GM19035 (cell line): ENCODE measurements around the gene LRGUK.
"Not testable (repeated sequence)": the region's sequence is repeated elsewhere in the genome, so short reads cannot be mapped to it uniquely, and the experiment has no call there.

Experiments used
- ATAC-seq: cut with Tn5 transposase; IDR thresholded peaks from one replicate; pipeline ENCODE4 v1.9.1; 2021; ENCODE audit not compliant: unreplicated experiment

The LRGUK gene, protein sequence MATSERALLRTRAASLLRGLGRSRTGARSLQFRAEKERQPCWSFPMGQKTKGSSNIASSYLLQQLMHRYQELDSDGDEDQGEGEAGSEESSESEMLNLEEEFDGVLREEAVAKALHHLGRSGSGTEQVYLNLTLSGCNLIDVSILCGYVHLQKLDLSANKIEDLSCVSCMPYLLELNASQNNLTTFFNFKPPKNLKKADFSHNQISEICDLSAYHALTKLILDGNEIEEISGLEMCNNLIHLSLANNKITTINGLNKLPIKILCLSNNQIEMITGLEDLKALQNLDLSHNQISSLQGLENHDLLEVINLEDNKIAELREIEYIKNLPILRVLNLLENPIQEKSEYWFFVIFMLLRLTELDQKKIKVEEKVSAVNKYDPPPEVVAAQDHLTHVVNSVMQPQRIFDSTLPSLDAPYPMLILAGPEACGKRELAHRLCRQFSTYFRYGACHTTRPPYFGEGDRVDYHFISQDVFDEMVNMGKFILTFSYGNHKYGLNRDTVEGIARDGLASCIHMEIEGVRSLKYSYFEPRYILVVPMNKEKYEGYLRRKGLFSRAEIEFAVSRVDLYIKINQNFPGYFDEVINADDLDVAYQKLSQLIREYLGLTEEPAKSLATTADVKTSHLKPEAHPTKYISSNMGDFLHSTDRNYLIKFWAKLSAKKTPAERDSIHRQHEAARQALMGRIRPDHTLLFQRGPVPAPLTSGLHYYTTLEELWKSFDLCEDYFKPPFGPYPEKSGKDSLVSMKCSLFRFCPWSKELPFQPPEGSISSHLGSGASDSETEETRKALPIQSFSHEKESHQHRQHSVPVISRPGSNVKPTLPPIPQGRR

DNA sequence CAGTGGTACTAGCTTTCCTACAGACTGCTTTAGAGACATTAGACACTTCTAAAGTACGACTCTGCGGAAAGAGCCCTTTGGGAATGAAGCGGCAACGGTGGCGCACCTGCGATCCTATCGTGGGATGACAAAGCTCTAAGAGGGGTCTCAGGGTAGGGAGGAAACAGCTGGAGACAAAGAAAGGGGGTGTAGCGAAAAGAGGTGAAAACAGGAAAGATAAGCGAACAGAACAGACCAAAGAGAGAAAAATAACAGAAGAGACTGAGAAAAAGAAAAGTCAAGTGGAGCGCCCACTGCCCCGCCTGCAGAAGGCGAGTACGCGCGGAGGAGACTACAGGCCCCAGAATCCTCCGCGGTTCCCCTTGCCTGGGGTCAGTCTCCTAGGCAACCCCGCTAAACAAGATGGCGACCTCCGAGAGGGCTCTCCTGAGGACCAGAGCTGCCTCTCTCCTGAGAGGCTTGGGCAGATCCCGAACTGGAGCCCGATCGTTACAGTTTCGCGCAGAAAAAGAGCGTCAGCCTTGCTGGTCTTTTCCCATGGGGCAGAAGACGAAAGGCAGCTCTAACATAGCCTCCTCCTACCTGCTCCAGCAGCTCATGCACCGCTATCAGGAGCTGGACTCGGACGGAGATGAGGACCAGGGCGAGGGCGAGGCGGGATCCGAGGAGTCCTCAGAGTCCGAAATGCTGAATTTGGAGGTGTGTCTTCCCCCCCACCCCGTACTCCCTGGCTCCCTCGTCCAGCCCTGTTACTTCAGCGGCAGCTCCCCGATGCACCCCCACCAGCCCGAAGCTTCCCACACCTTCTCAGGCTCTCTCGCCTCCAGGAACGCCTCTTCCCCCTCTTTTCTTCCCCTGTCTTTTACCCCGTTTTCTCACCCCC is at the start of gene LRGUK:
Gene LRGUK (plus strand): TSS at position 375 of the 883 bp plus-strand sequence. CDS start 28 bp downstream, at position 403.
- ATAC-seq = peak; percentile 100

- ATAC-seq = not testable (repeated sequence)
Measured at GRCh38 chr7:134077560-134077959, 49.6 kb upstream of the LRGUK start.

GRCh38 chr7:134078991-134079390 is 48.1 kb upstream of the LRGUK start:
- ATAC-seq = no peak

DNA sequence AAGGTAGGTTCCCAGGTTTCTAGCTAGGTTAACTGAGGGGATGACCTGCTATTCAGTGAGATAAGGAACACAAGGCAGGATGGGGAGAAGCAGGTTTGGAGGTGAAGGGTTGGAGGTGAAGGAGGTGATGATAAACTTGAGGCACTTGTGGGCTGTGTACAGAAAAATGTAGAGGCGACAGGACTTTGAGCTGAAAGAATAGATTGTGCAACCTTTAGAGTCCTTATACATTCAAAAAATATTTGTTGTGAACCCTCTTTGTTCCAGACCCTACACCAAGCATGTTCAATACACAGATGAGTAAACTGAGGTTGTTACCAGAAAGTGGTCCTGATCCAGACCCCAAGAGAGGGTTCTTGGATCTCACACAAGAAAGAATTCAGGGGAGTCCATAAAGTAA is 45.4 kb upstream of the LRGUK start:
- ATAC-seq = no peak

DNA sequence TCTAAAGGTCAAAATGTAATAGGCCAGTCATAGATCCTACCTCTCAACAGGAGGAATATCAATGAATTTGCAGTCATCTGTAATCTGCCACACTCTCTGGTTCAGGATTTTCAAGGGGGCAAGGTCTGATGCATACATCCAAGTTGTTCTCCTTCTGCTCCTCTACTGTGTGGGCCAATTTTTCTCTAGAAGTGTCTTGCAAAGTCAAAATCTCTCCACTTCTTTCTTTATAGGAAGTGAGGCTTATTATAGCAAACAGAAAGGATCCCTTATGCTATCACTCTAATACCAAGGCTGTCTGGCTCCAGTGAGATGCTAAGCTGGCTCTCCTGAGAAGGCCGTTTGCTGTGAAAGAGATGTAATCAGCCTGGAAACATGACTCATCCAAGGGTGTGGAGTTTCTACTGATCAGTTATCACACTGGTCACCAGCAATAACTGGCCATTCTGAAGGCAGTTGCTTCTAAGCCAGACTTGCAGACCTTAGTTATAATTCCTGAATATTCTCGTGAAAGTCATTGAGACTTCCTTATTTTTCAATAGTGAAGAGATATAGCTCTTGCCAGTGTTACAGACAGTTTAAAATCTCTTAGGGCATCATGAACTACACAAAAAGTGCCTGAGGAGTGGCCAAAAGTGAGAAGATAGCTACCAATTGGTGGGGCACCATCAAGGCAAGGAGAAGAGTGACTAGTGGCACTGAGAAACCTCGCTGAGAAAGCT is 43.2 kb upstream of the LRGUK start:
- no peak for ATAC-seq

GRCh38 chr7:134084488-134085144 is 42.5 kb upstream of the LRGUK start:
- no peak for ATAC-seq

- ATAC-seq = no peak
Measured at GRCh38 chr7:134085311-134085710, 41.8 kb upstream of the LRGUK start.

GRCh38 chr7:134086998-134087735 is 40.0 kb upstream of the LRGUK start:
- no peak for ATAC-seq

DNA sequence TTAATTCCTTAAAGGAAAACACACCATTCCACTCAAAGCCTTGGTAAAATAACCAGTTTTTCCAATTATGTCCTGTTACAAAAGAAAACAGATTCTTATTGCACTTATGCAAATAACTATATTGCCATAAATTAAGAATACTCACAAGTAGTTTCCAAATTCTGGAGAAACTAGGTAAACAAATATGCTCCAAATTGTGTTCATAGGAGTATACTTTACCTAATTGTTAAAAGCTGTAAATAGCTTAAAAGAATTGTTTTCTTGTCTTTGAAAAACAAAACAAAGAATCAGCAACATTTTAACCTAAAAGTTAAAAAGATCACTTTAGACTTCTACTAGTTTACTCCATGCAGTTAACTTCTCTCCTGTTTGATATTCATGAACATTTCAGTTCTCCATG is 38.9 kb upstream of the LRGUK start:
- ATAC-seq = no peak

GRCh38 chr7:134089446-134089845 is 37.7 kb upstream of the LRGUK start:
- no peak for ATAC-seq

DNA sequence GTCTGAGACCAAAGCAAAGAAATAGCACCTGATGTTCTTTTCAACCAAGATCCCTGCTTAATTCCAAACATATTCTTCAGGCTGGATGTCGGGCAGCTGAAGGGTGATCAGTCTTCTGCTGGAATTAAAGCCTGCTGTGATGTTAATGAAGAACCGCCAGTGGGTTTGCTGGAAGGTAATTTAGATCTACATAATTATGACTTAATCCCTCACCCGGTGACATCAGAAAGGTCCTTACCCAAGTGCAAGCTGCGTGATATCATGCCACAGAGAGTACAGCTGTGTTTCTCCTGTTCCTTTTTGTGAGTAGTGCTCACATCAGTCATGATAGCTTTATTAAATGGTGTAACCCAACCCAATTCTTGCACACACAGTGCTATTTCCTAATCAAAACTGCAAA is 29.1 kb upstream of the LRGUK start:
- ATAC-seq = no peak

- ATAC-seq = no peak
Measured at GRCh38 chr7:134101716-134102115, 25.4 kb upstream of the LRGUK start.

GRCh38 chr7:134104166-134104565 is 23.0 kb upstream of the LRGUK start:
- ATAC-seq = no peak

DNA sequence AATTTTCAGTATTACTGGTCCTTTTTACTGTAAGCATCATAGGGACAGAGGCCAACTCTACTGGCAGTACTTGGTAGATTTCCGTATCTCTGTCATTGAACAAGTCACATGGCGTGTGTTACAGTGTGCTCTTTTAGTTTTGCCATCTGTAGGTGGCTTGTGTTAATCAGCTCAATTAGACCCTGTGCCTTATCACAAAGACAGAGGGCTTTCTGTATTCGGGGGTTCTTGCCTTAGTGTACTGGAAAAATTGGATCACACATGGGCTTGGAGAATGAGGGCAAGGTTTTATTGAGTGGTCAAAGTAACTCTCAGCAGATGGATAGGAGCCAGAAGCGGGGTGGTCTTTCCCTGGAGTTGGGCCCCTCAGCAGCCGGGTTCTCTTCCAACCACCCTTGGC is 21.3 kb upstream of the LRGUK start:
- no peak for ATAC-seq

DNA sequence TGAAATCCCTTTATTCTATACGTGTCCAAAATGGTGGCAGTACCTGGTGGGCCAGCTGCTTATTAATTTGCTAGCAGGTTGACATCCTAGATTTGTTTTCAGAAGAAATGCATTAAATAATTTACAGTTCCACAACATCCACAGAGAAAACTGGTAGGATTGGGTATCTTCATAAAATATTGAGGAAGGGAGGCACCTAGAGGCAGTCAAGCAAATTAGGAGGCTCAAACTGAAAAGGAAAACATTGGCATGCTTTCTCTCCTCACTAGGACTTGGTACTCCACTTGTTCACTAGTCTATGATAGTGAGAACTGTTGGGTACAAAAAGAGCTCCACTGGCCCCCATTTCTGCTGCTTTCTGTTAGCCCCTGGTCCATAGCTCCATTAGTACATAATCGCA is 18.3 kb upstream of the LRGUK start:
- no peak for ATAC-seq

- no peak for ATAC-seq
Measured at GRCh38 chr7:134113655-134114054, 13.5 kb upstream of the LRGUK start.

- no peak for ATAC-seq
Measured at GRCh38 chr7:134114992-134115391, 12.1 kb upstream of the LRGUK start.

DNA sequence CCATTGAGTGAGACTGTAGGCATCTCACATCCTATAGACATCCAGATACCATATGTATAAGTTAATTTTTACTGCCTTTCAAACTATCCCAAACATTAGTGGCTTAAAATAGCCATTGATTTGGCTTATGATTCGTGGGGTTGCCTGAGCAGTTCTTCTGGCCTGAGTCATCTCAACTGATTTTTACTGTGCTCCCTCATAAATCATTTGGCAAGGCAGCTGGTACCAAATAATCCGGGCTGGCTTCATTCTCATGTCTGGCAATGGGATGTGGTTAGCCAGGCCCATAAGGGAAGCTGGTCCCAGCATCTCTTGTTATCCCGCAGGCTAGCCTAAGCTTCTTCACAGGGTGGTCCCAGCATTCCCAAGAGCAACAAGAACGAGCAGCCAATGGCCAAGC is 6.7 kb upstream of the LRGUK start:
- no peak for ATAC-seq

- no peak for ATAC-seq
Measured at GRCh38 chr7:134121632-134122139, 5.5 kb upstream of the LRGUK start.
